IPS-18a (cell line): ENCODE data around the gene LRFN2.

Experiments used
- H3K27ac ChIP-seq: one replicate; pipeline ENCODE4 v1.5.1; 2013; ENCODE audit warnings: low read length
- H3K27me3 ChIP-seq: one replicate; pipeline ENCODE4 v1.6.1; 2013; ENCODE audit warnings: mild to moderate bottlenecking, low read length; ENCODE audit not compliant: control insufficient read depth, insufficient read depth
- H3K36me3 ChIP-seq: one replicate; pipeline ENCODE4 v1.6.1; 2013; ENCODE audit warnings: low read depth, low read length; ENCODE audit not compliant: control insufficient read depth
- H3K4me1 ChIP-seq: one replicate; pipeline ENCODE4 v1.6.1; 2013; ENCODE audit warnings: low read depth, low read length; ENCODE audit not compliant: control insufficient read depth
- H3K4me3 ChIP-seq: one replicate; pipeline ENCODE4 v1.5.1; 2013; ENCODE audit warnings: low read length
- H3K9ac ChIP-seq: one replicate; pipeline ENCODE4 v1.6.1; 2013; ENCODE audit warnings: mild to moderate bottlenecking, low read length, moderate library complexity
- H3K9me3 ChIP-seq: one replicate; pipeline ENCODE4 v1.6.1; 2013; ENCODE audit warnings: low read depth, low read length; ENCODE audit not compliant: control insufficient read depth

Gene LRFN2

DNA sequence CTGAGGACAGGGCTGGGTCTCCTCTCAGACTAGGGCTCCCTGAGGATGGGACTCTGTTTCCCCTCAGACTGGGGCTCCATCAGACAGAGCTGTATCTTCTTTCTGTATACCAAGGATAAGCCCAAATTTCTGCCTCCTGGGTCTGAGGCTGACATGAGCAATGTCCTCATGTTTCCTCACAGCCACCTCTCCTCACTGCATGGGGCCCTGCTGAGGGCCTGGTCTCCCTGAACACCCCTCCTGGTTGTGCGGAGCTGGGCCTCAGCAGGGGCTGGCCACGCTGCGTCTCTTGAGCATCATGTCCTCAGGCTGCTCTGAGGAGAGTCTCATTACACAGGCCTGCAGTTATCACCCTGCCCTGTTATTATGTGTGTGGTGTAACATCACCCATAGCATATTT, 144.6 kb downstream of the LRFN2 start:
- no peaks in the 10 kb centered on the region for H3K36me3 ChIP-seq
- H3K27me3 ChIP-seq = no peaks in the 10 kb centered on the region
- H3K4me3 ChIP-seq = no peak overlapping the region
- no peak overlapping the region for H3K9ac ChIP-seq
- no peaks in the 10 kb centered on the region for H3K9me3 ChIP-seq
- no peaks in the 10 kb centered on the region for H3K4me1 ChIP-seq
- H3K27ac ChIP-seq = no peak overlapping the region

DNA sequence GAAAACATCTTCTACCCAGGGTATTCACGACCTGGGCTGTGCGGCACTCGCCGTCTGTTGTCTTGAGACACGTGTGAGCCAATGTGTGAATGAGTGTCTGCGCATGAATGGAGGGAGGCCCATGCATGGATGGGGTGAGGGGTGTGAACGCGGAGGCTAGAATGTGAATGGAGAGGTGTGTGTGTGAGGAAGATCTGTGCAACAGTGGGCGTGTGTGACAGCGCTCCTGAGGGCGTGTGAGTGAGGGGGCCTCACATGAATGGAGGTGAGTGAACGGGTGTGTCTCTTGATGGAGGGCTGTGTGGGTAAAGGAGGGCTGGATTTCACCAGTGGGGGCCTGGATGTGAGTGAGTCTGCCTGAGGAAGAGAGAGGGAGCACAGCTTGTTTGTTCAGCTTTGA, 146.0 kb downstream of the LRFN2 start:
- Histone ChIP-seq H3K27me3 (no peaks in the 10 kb centered on the region), H3K9ac (no peak overlapping the region), H3K36me3 (no peaks in the 10 kb centered on the region), H3K9me3 (peaks cover 5% of the 10 kb centered on the region), H3K27ac (no peak overlapping the region), H3K4me1 (no peaks in the 10 kb centered on the region), H3K4me3 (no peak overlapping the region)

DNA sequence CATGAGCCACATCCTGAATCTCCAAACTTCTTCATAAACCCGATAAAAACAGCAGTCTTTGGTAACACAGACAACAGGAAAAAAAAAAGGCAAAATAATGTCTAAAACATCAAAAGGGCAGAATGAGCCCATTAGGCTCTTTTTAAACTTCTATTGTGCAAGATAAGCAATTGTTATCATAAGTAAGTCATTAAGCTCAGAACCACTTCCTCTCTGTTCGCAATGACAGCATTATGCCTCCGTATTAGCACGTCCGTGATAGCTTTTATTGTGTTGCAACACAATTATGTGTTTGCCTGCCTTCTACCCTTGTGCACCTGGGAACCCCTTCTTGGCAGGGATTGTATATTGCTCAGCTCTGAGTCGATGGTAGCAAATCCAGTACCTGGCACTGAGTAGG, 147.1 kb downstream of the LRFN2 start:
- no peak overlapping the region for H3K9ac ChIP-seq
- H3K9me3 ChIP-seq = peaks cover 6% of the 10 kb centered on the region
- H3K4me3 ChIP-seq = no peak overlapping the region
- no peaks in the 10 kb centered on the region for H3K4me1 ChIP-seq
- H3K36me3 ChIP-seq = no peaks in the 10 kb centered on the region
- no peak overlapping the region for H3K27ac ChIP-seq
- no peaks in the 10 kb centered on the region for H3K27me3 ChIP-seq

DNA sequence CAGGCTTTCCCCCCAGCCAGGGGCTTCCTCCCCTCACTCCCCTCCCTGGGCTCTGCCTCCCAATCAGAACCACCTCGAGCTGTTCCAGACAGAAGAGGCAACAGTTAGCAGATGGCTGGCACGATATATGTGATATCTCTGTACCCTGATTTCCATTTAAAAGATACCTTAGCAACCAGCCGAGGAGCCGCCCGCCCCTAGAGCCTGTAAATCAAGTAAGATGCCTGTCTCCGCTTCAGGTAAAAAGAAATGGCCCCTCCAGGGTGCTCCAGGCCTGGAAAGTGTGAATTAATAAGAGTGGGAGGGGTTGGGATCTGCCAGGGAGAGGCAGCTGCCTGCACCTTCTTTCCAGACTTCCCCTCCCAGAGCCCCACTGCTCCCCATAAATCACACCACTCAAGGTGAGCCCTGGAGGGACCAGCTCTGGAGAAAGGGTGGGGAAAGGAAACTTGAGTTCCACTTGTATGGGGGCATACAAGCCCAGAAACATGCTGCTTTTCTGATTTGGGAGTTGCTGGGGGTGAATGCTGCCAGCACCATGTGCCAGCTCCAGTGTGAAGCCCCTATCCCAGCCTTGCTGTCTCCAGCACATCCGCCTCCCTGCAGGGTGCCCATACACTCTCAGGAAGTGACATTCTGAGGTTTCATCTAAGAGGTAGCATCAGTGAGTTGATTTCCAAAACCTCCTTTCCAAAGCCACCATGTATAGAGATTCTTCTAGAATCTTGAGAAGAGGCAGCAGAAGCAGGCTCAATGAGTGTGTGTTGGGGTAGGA, 148.0 kb downstream of the LRFN2 start:
- Histone ChIP-seq H3K9ac (no peak overlapping the region), H3K36me3 (no peaks in the 10 kb centered on the region), H3K27ac (no peak overlapping the region), H3K27me3 (no peaks in the 10 kb centered on the region), H3K4me3 (no peak overlapping the region), H3K4me1 (no peaks in the 10 kb centered on the region), H3K9me3 (peaks cover 6% of the 10 kb centered on the region)

DNA sequence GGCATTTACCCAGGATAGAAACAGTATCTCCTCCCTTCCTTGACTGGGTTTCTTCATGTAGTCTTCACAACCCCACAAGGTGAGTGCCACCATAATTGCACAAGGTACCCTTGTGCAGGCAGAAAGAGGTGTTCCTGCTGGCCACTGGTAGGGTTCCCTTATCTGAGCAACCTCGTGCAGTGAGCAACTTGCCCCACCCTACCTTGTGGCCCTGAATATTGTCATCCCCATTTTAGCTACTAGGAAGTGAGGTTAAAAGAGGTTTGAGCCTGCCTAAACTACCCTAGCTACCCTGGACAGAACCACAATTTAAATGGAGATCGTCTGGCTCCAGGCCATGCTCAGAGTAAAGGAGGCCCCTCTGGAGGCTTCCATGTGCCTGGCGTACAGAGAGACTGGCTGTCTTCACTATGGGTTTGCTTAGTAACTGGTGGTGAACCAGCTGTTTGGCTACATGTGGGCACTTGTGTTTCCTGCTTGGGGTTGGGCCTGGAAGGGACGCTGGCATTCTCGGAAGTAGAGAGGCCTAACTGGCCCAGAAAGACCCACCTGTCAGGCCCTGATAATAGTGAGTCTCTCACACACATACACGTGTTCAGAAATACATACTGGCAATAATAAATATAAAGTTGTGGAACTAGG, 148.8 kb downstream of the LRFN2 start:
- no peaks in the 10 kb centered on the region for H3K4me1 ChIP-seq
- H3K9ac ChIP-seq = no peak overlapping the region
- H3K9me3 ChIP-seq = peaks cover 6% of the 10 kb centered on the region
- H3K36me3 ChIP-seq = no peaks in the 10 kb centered on the region
- no peak overlapping the region for H3K27ac ChIP-seq
- H3K4me3 ChIP-seq = no peak overlapping the region
- no peaks in the 10 kb centered on the region for H3K27me3 ChIP-seq

DNA sequence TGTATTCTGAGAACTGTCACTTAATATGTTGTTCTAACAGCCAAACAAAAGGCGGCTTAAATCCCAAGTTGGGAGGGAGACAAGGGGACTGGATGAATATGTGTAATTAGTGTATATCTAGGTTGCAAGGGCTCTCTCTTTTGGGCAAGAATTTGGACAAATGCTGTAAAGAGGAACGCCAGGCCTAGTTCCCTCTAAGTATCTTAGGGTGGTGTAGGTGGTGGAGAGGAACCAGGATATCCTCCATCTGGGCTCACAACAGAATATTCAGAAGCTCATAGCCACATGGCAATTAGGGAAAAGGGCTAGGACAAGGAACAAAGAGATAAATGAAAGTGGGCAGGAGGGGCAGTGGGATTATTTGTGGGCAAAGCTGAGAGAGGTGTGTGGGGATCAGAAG, 149.5 kb downstream of the LRFN2 start:
- H3K4me1 ChIP-seq = no peaks in the 10 kb centered on the region
- no peaks in the 10 kb centered on the region for H3K36me3 ChIP-seq
- no peak overlapping the region for H3K27ac ChIP-seq
- no peak overlapping the region for H3K9ac ChIP-seq
- H3K9me3 ChIP-seq = peaks cover 6% of the 10 kb centered on the region
- H3K27me3 ChIP-seq = no peaks in the 10 kb centered on the region
- no peak overlapping the region for H3K4me3 ChIP-seq

DNA sequence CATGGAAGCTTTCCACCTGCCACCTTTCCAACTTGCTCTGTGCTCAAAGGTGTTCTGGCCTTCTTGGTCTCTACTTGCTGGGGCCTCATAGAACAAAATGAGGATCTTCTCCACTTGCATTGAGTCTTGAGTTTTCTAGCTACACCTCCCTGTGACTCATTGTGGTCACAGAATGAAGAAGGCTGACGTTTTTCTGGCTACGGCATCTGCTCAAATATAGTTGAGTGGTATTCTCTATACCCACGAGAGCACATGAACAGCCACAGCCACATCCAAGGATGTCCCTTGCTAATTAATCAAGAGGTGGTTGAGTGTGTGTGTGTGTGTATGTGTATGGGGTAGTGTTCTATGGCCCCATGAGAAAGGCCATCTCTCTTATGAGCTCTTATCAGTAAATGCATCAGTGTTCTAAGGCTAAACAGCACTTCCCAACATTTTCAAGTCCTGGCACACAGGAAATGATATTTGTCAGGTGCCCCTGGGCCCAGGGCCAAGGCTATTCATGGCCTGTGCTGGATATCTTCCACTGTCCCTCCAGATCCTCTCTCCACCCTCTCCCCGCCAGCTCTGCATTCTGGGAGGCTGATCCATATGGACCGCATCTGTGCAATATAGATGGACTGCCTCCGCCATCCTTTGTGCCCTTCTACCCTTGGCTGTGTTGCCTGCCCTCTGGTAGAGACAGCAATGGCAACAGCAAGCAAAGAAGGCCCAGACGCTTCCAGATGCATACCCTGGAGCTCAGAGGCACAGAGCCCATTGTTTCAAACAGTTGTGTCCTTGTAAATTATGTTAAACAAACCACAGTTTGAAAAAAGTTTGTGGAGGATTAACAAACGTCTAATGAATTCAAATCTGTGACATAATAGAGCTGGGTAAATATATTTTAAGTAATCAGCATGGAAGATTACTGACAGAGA, 150.2 kb downstream of the LRFN2 start:
- Histone ChIP-seq H3K27me3 (no peaks in the 10 kb centered on the region), H3K36me3 (no peaks in the 10 kb centered on the region), H3K9me3 (peaks cover 6% of the 10 kb centered on the region), H3K4me3 (no peak overlapping the region), H3K4me1 (no peaks in the 10 kb centered on the region), H3K9ac (no peak overlapping the region), H3K27ac (no peak overlapping the region)

DNA sequence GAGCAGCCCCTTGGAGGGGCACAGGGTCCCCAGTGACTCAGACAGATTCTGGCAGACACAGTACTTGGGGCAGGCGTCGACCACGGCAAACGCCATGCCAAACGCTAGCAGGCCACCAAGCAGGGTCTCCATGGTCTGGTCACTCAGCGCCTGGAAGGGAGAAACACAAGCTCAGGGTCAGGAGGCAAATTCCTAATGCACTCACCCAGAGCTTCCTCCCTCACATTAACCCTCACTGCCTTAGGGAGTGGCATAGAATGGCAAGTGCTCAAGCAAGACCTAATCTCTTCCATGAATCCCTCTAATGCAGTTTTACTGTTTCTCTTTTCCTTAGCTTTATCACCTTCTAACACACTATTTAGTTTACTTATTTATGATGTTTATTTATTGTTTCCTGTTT, 154.2 kb downstream of the LRFN2 start:
- peaks cover 6% of the 10 kb centered on the region for H3K9me3 ChIP-seq
- H3K4me3 ChIP-seq = no peak overlapping the region
- H3K4me1 ChIP-seq = no peaks in the 10 kb centered on the region
- no peaks in the 10 kb centered on the region for H3K27me3 ChIP-seq
- no peaks in the 10 kb centered on the region for H3K36me3 ChIP-seq
- no peak overlapping the region for H3K9ac ChIP-seq
- no peak overlapping the region for H3K27ac ChIP-seq

DNA sequence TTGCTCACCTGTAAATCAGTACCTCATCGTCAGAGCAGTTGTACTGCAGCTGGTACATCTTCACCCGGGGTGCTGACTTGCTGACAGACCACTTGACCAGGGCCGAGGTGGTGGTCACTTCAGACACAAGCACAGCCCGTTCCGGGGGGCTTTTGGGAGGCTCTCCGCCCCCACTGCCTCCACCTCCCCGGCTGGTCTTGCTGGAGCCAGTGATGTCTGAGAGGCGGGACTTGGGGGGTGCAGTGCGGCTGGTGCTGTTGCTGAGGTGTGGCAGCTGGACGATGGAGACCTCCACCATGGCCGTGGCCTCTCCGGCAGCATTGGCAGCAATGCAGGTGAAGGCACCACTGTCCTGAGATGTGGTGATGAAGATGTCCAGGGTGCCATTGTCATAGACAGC, 155.5 kb downstream of the LRFN2 start:
- Histone ChIP-seq H3K4me3 (no peak overlapping the region), H3K9me3 (peaks cover 6% of the 10 kb centered on the region), H3K36me3 (no peaks in the 10 kb centered on the region), H3K4me1 (no peaks in the 10 kb centered on the region), H3K9ac (no peak overlapping the region), H3K27me3 (no peaks in the 10 kb centered on the region), H3K27ac (no peak overlapping the region)

DNA sequence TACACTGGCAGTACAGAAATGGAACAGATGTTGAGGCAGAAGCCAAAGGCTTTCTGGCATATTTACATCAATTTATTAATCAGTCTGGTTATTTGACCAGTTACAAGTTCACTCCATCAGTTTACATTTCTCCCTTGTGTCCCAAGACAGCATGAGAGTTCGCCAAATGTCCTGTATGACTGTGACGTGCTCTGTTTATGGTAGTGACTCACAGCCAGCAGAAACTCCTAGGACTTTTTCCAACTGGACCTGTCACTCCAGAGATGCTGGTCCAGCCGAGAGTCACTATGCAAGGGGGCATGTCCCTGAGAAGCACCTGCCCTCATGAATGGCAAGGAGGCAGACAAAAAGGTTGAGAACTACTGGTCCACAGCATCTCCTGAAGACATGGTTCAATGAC, 160.0 kb downstream of the LRFN2 start:
- H3K4me3 ChIP-seq = no peak overlapping the region
- H3K9me3 ChIP-seq = no peaks in the 10 kb centered on the region
- no peaks in the 10 kb centered on the region for H3K27me3 ChIP-seq
- H3K27ac ChIP-seq = no peak overlapping the region
- H3K36me3 ChIP-seq = no peaks in the 10 kb centered on the region
- no peaks in the 10 kb centered on the region for H3K4me1 ChIP-seq
- H3K9ac ChIP-seq = no peak overlapping the region

DNA sequence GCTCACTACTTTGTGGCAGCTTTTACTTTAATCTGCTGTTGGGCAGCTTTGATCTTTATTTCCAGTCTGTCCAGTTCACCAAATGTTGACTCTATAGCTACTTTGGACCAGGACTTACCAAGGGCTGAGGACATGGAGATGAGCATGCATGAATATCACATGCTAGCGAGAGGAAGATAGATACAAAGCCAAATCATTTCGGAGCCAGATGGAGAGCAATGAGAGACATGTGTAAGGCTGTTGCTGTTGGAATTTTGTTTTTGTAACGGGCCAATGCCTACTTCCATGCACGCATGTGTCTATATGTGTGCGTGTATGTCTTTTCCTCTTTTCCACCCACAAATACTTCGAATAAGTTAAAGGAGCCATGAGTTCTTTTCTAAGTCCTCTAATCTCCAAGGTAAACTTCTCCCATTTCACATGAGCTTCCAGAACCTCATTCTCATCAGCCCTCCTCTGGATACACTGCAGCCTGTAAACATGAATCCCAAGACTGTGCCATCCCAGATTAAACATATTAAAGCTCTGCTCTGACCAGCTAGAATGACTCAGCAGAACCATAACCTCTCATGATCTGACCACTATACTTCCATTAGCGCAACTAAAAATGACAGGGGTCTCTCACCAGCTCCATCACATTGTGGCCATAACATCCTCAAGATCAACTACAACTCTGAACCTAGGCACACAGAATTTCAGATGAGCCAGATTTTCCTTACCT, 160.7 kb downstream of the LRFN2 start:
- Histone ChIP-seq H3K27me3 (no peaks in the 10 kb centered on the region), H3K27ac (no peak overlapping the region), H3K4me3 (no peak overlapping the region), H3K9me3 (no peaks in the 10 kb centered on the region), H3K36me3 (no peaks in the 10 kb centered on the region), H3K9ac (no peak overlapping the region), H3K4me1 (peaks cover under 1% of the 10 kb centered on the region)
